ENCODE data around the gene HSP90AB1.

GRCh38 chr6:44224029-44224964 is 22.6 kb upstream of the HSP90AB1 start:
- TF ChIP-seq CTCF (IDR thresholded peaks at IDR 0.05) (no peak), POLR2A (IDR thresholded peaks at IDR 0.05) (no peak), POLR2AphosphoS5 (IDR thresholded peaks at IDR 0.05) (no peak)

Data from stomach (tissue), 4 donors.